Hepatocyte (in vitro differentiated cells): Measurements from ENCODE around the gene STOM. TPM values are rescaled to one million over a fixed set of nuclear protein-coding genes. Genes with fewer than 3 reads are reported as not detected.
A peak's percentile ranks its signal among the peaks of the same experiment; 100 is the strongest.
"Not testable (repeated sequence)": the region's sequence is repeated elsewhere in the genome, so short reads cannot be mapped to it uniquely, and the experiment has no call there.

ENCODE experiments used
- DNase-seq: peaks from one replicate; pipeline ENCODE4 v3.0.0-alpha.2; 2016; ENCODE audit warnings: low spot score
- H2AFZ ChIP-seq: fragments of 200-600 bp; sonication (generic); 2 replicates; pipeline ENCODE4 v1.6.0; 2016; ENCODE audit warnings: antibody characterized with exemption, mild to moderate bottlenecking
- H3K27ac ChIP-seq: fragments of 200-600 bp; sonication (generic); 2 replicates; pipeline ENCODE4 v1.5.1; 2016; ENCODE audit warnings: mild to moderate bottlenecking
- H3K27me3 ChIP-seq: fragments of 200-600 bp; sonication (generic); 2 replicates; pipeline ENCODE4 v1.6.1; 2016
- H3K36me3 ChIP-seq: fragments of 200-600 bp; sonication (generic); replicated peaks from 2 replicates; pipeline ENCODE4 v1.5.1; 2016; ENCODE audit warnings: low read depth; ENCODE audit not compliant: insufficient read depth
- H3K4me1 ChIP-seq: fragments of 200-600 bp; sonication (generic); 2 replicates; pipeline ENCODE4 v1.5.1; 2016; ENCODE audit warnings: mild to moderate bottlenecking, moderate library complexity; ENCODE audit not compliant: insufficient read depth
- H3K4me2 ChIP-seq: fragments of 200-600 bp; sonication (generic); 2 replicates; pipeline ENCODE4 v1.6.0; 2016
- H3K4me3 ChIP-seq: fragments of 200-600 bp; sonication (generic); 2 replicates; pipeline ENCODE4 v1.5.1; 2016; ENCODE audit warnings: mild to moderate bottlenecking
- H3K79me2 ChIP-seq: fragments of 200-600 bp; sonication (generic); 2 replicates; pipeline ENCODE4 v1.6.0; 2017; ENCODE audit warnings: mild to moderate bottlenecking
- H3K9me2 ChIP-seq: fragments of 200-600 bp; sonication (generic); replicated peaks from 2 replicates; pipeline ENCODE4 v1.6.0; 2017; ENCODE audit warnings: mild to moderate bottlenecking; ENCODE audit not compliant: insufficient read depth
- H3K9me3 ChIP-seq: fragments of 200-600 bp; sonication (generic); 2 replicates; pipeline ENCODE4 v1.5.1; 2016; ENCODE audit warnings: low read depth, mild to moderate bottlenecking
- H4K20me1 ChIP-seq: fragments of 200-600 bp; sonication (generic); 2 replicates; pipeline ENCODE4 v1.6.0; 2016; ENCODE audit warnings: mild to moderate bottlenecking; ENCODE audit not compliant: insufficient read depth, poor library complexity, severe bottlenecking
- EZH2 ChIP-seq: fragments of 200-600 bp; sonication (generic); IDR thresholded peaks from 2 replicates; pipeline ENCODE4 v1.6.1; 2016; ENCODE audit warnings: antibody characterized with exemption, mild to moderate bottlenecking, borderline replicate concordance
- EZH2phosphoT487 ChIP-seq: fragments of 200-600 bp; sonication (generic); IDR thresholded peaks from one replicate; pipeline ENCODE4 v1.6.1; 2018; ENCODE audit warnings: antibody characterized with exemption, mild to moderate bottlenecking, low read depth, moderate library complexity; ENCODE audit not compliant: unreplicated experiment, severe bottlenecking
- WGBS: methylation state at CpG from one replicate; pipeline ENCODE4 v1.1.6; 2016; ENCODE audit warnings: low lambda C conversion rate; ENCODE audit errors: missing lambda C conversion rate; 5-methylcytosine and 5-hydroxymethylcytosine counted together
- polyA plus RNA-seq: library from polyadenylated mRNA; unstranded; fragments of >200 nt; fragmentation: Nextera tagmentation; extraction: Ambion mirVana; gene quantifications from 2 replicates; pipeline ENCODE4 v1.2.1, GENCODE V29; 2016
- total RNA-seq: library from RNA; depleted of rRNA; stranded (reverse); fragments of >200 nt; gene quantifications from 2 replicates; pipeline ENCODE4 v1.2.3, GENCODE V29; 2014
- TF ChIP-seq, protein P1 (sequence below): fragments of 200-600 bp; sonication (generic); IDR thresholded peaks from 2 replicates; pipeline ENCODE4 v1.5.1; 2016; ENCODE audit warnings: antibody characterized with exemption, mild to moderate bottlenecking; ENCODE audit not compliant: poor library complexity

STOM gene
- total and polyA plus RNA-seq, 2 experiments from 2014 or later: 85.5 to 130 TPM

GRCh38 chr9:121398374-121398773, 28.3 kb upstream of the STOM start:
- Histone ChIP-seq H3K4me1 (no peaks in the 10 kb centered on the region), H3K9me2 (no peaks in the 10 kb centered on the region), H3K4me2 (no peak overlapping the region), H4K20me1 (no peaks in the 10 kb centered on the region), H2AFZ (no peak overlapping the region), H3K27ac (peak overlapping the region; percentile 12), H3K36me3 (no peaks in the 10 kb centered on the region), H3K79me2 (no peaks in the 10 kb centered on the region), H3K4me3 (no peak overlapping the region), H3K9me3 (no peaks in the 10 kb centered on the region), H3K27me3 (no peaks in the 10 kb centered on the region)
- no peak for DNase-seq
- TF ChIP-seq, protein P1, sequence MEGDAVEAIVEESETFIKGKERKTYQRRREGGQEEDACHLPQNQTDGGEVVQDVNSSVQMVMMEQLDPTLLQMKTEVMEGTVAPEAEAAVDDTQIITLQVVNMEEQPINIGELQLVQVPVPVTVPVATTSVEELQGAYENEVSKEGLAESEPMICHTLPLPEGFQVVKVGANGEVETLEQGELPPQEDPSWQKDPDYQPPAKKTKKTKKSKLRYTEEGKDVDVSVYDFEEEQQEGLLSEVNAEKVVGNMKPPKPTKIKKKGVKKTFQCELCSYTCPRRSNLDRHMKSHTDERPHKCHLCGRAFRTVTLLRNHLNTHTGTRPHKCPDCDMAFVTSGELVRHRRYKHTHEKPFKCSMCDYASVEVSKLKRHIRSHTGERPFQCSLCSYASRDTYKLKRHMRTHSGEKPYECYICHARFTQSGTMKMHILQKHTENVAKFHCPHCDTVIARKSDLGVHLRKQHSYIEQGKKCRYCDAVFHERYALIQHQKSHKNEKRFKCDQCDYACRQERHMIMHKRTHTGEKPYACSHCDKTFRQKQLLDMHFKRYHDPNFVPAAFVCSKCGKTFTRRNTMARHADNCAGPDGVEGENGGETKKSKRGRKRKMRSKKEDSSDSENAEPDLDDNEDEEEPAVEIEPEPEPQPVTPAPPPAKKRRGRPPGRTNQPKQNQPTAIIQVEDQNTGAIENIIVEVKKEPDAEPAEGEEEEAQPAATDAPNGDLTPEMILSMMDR: no peak
- WGBS: 85% methylated on average over 5 of the region's 5 CpGs

DNA sequence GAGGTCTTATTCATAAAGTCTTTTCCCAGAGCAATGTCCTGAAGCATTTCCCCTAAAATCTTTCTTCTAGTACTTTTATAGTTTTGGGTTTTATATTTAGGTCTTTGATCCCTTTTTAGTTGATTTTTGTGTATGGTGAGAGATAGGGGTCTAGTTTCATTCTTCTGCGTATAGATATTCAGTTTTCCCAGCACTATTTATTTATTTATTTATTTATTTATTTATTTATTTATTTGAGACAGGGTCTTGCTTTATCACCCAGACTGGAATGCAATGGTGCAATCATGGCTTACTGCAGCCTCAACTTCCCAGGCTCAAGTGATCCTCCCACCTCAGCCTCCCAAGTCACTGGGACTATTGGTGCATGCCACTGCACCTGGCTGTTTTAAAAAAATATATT, 27.2 kb upstream of the STOM start:
- not testable (repeated sequence) for H2AFZ ChIP-seq, H3K4me1 ChIP-seq, H3K9me3 ChIP-seq, H3K27me3 ChIP-seq, H3K4me3 ChIP-seq, H3K9me2 ChIP-seq, H3K27ac ChIP-seq, H3K79me2 ChIP-seq, H3K4me2 ChIP-seq, DNase-seq, H4K20me1 ChIP-seq, H3K36me3 ChIP-seq
- 55% methylated on average over 1 of the region's 1 CpG for WGBS

DNA sequence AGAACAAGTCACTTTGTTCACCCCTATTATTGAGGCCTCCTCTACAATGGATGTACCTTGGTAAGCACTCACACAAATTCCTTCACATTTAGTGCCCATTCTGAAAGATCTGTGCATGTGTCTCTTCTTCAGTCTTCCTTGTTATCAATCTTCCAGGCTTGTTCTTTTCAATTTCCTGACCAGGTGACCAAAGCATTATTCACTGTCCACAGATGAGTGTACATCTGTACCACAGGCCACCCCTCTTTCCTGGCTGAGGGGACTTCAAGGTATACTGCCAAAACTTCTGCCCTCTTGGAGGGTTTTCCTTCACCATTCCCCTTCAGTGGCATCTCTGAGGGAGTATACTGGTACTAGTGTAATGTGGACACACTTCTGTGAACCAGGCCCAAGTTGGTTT, 25.5 kb upstream of the STOM start:
- Histone ChIP-seq H4K20me1 (no peaks in the 10 kb centered on the region), H3K79me2 (no peaks in the 10 kb centered on the region), H2AFZ (no peak overlapping the region), H3K4me2 (no peak overlapping the region), H3K4me1 (no peaks in the 10 kb centered on the region), H3K4me3 (no peak overlapping the region), H3K9me3 (no peaks in the 10 kb centered on the region), H3K9me2 (no peaks in the 10 kb centered on the region), H3K27me3 (no peaks in the 10 kb centered on the region), H3K36me3 (no peaks in the 10 kb centered on the region), H3K27ac (no peak overlapping the region)
- TF ChIP-seq EZH2 (no peak), EZH2phosphoT487 (no peak)
- TF ChIP-seq, protein P1: no peak
- no peak for DNase-seq

GRCh38 chr9:121394292-121394691, 24.2 kb upstream of the STOM start:
- Histone ChIP-seq H3K27me3 (no peaks in the 10 kb centered on the region), H3K9me3 (no peaks in the 10 kb centered on the region), H3K4me2 (no peak overlapping the region), H4K20me1 (no peaks in the 10 kb centered on the region), H3K27ac (no peak overlapping the region), H3K36me3 (no peaks in the 10 kb centered on the region), H3K9me2 (no peaks in the 10 kb centered on the region), H3K79me2 (no peaks in the 10 kb centered on the region), H3K4me1 (no peaks in the 10 kb centered on the region), H3K4me3 (no peak overlapping the region), H2AFZ (no peak overlapping the region)
- no peak for TF ChIP-seq EZH2
- TF ChIP-seq, protein P1: no peak
- no peak for TF ChIP-seq EZH2phosphoT487
- WGBS: 98% methylated on average over 3 of the region's 3 CpGs
- DNase-seq: no peak
